ENCODE results near the gene ZNF506. TPM values are rescaled to one million over a fixed set of nuclear protein-coding genes. Genes with fewer than 3 reads are reported as not detected.

ZNF506 gene
- total RNA-seq, 1 experiment from 2014 or later: 3.0 TPM

DNA sequence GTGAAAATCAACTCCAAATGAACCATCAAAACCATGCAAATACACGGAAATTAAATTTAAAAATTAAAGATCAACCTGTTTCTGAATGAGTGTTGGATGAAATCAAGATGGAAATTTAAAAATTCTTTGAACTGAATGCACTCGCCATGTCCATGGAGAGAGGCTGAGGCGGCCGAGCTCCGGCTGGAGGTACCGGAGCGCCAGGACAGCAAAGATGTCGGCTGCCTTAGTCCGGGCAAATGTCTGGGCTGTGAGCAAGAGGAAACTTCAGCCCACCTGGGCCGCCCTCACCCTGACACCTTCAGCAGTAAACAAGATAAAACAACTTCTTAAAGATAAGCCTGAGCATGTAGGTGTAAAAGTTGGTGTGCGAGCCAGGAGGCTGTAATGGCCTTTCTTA lies 5.3 kb upstream of the ZNF506 start:
- no peak overlapping the region for H4K8ac ChIP-seq (replicated peaks; ENCODE audit: insufficient read length, low read depth, low read length)
- H4K91ac ChIP-seq (ENCODE audit: insufficient read length, low read depth, low read length): no peak overlapping the region
- H2AFZ ChIP-seq (ENCODE audit: low read length): no peak overlapping the region
- no peak overlapping the region for H3K18ac ChIP-seq (ENCODE audit: insufficient read length, low read depth, low read length)
- no peak for DNase-seq
- no peak overlapping the region for H3K14ac ChIP-seq (ENCODE audit: insufficient read depth, low read length)
- peaks cover 21 to 51% (median 26%) of the 10 kb centered on the region in 3 experiments for H3K36me3 Mint-ChIP-seq (ENCODE audit: insufficient read depth in 1 of 3, low read depth in 3 of 3)
- H3K4me1 ChIP-seq (ENCODE audit: insufficient read depth, low read length): no peaks in the 10 kb centered on the region
- H3K79me1 ChIP-seq (ENCODE audit: insufficient read depth, low read depth, low read length, poor library complexity, severe bottlenecking): no peaks in the 10 kb centered on the region
- H3K27me3 ChIP-seq (ENCODE audit: insufficient read depth, low read length): no peaks in the 10 kb centered on the region
- H4K20me1 ChIP-seq (ENCODE audit: control insufficient read depth, insufficient read depth, insufficient read length): no peaks in the 10 kb centered on the region
- peaks cover 80 to 84% of the 10 kb centered on the region in 2 experiments for H3K9me3 Mint-ChIP-seq
- H3K56ac ChIP-seq (ENCODE audit: insufficient read length, low read depth, low read length): no peak overlapping the region
- H3K4me2 ChIP-seq (ENCODE audit: insufficient read depth, insufficient read length, low read length): no peak overlapping the region
- no peaks in the 10 kb centered on the region for H3K4me1 Mint-ChIP-seq
- no peak overlapping the region for H3K4me3 Mint-ChIP-seq
- H3K27ac ChIP-seq (ENCODE audit: insufficient read length, low read depth, low read length): no peak overlapping the region
- no peak overlapping the region for H4K5ac ChIP-seq (ENCODE audit: insufficient read length, low read depth, low read length)
- H2AK5ac ChIP-seq (ENCODE audit: insufficient read length, low read length): no peak overlapping the region
- H3T11ph ChIP-seq (ENCODE audit: low read length): no peak overlapping the region
- peaks cover 18% of the 10 kb centered on the region for H3K9me3 ChIP-seq (ENCODE audit: control insufficient read depth, low read depth, low read length)
- H3K4ac ChIP-seq (ENCODE audit: low read depth, low read length): no peak overlapping the region
- H3K23ac ChIP-seq (ENCODE audit: insufficient read length, low read depth, low read length): no peak overlapping the region
- H2BK20ac ChIP-seq (ENCODE audit: low read depth, low read length, poor library complexity, severe bottlenecking): no peak overlapping the region
- no peak overlapping the region for H3K9ac ChIP-seq (ENCODE audit: extremely low read depth, insufficient read length, low read length)
- H3K27me3 Mint-ChIP-seq (ENCODE audit: low read depth): peaks cover 10% of the 10 kb centered on the region
- H2BK15ac ChIP-seq (ENCODE audit: low read depth, low read length): no peak overlapping the region
- H3K23me2 ChIP-seq (ENCODE audit: insufficient read length, low read depth, low read length, poor library complexity, severe bottlenecking): no peaks in the 10 kb centered on the region
- H2BK120ac ChIP-seq (ENCODE audit: low read depth, low read length, poor library complexity, severe bottlenecking): no peak overlapping the region
- no CpG with 5 or more reads among the region's 11 CpGs for WGBS (ENCODE audit: extremely low coverage, insufficient read length, low lambda C conversion rate)
- no peak overlapping the region for H2BK5ac ChIP-seq (ENCODE audit: insufficient read length, low read length)
- no peak overlapping the region for H3K27ac Mint-ChIP-seq
- no peak overlapping the region for H2BK12ac ChIP-seq (ENCODE audit: insufficient read length, low read depth, low read length)
- TF ChIP-seq, protein P1, sequence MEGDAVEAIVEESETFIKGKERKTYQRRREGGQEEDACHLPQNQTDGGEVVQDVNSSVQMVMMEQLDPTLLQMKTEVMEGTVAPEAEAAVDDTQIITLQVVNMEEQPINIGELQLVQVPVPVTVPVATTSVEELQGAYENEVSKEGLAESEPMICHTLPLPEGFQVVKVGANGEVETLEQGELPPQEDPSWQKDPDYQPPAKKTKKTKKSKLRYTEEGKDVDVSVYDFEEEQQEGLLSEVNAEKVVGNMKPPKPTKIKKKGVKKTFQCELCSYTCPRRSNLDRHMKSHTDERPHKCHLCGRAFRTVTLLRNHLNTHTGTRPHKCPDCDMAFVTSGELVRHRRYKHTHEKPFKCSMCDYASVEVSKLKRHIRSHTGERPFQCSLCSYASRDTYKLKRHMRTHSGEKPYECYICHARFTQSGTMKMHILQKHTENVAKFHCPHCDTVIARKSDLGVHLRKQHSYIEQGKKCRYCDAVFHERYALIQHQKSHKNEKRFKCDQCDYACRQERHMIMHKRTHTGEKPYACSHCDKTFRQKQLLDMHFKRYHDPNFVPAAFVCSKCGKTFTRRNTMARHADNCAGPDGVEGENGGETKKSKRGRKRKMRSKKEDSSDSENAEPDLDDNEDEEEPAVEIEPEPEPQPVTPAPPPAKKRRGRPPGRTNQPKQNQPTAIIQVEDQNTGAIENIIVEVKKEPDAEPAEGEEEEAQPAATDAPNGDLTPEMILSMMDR (conservative IDR thresholded peaks at IDR 0.05): no peak
- H3K79me2 ChIP-seq (ENCODE audit: insufficient read depth, low read length): no peaks in the 10 kb centered on the region
